HepG2 (cell line): Measurements from ENCODE around the gene RABGAP1. TPM values are rescaled to one million over a fixed set of nuclear protein-coding genes. Genes with fewer than 3 reads are reported as not detected.

Experiments
- ATAC-seq: fragments of 200-7000 bp; cut with Tn5 transposase; 3 replicates; pipeline ENCODE4 v1.9.1; 2020; ENCODE audit warnings: mild to moderate bottlenecking, moderate library complexity
- BruUV-seq: library from RNA; stranded (reverse); fragments of 400-500 nt; replicated peaks from 2 replicates; lab custom pipeline; 2021; lab: Mats Ljungman, UMichigan
- CTCF ChIA-PET: fragments of 300-600 bp; formaldehyde crosslinking; extraction: SDS; loops from one replicate; lab custom pipeline; 2021; ENCODE audit warnings: low total read pairs, inconsistent platforms, low intra/inter-chr PET ratio; lab: Yijun Ruan, JAX
- POLR2A ChIA-PET: fragments of 350-600 bp; sonication (Branson Sonifier 250); formaldehyde crosslinking; loops from one replicate; lab custom pipeline; 2020; ENCODE audit warnings: antibody characterized with exemption, inconsistent platforms; lab: Yijun Ruan, JAX
- DNase-seq: peaks from one replicate; pipeline ENCODE4 v3.0.0-alpha.2; 2015; ENCODE audit warnings: low spot score
- FAIRE-seq: peaks from 3 replicates; lab custom pipeline; 2011; peaks lifted over from hg19 to GRCh38; lab: Jason Lieb, UNC
- H2AFZ ChIP-seq: one replicate; pipeline ENCODE4 v1.6.1; 2011; ENCODE audit warnings: low read length, inconsistent platforms
- H3K27ac ChIP-seq: fragments of 300-600 bp; 3 replicates; pipeline ENCODE4 v1.8.0; 2011; ENCODE audit warnings: mixed run types, mild to moderate bottlenecking, mixed read lengths, low read length, inconsistent platforms; ENCODE audit not compliant: insufficient read depth; ENCODE audit errors: extremely low read length
- H3K27me3 ChIP-seq, 2 experiments: fragments of 200-600 bp in 1 of 2; 2 replicates in 1 of 2; 3 replicates in 1 of 2; pipeline versions ENCODE4 v1.6.0 to v1.8.0; 2011; ENCODE audit warnings: low read length in 2 of 2, mild to moderate bottlenecking in 2 of 2, moderate library complexity in 2 of 2, inconsistent platforms in 1 of 2; ENCODE audit not compliant: insufficient read depth in 2 of 2, control insufficient read depth in 1 of 2
- H3K36me3 ChIP-seq, 2 experiments: fragments of 200-600 bp in 1 of 2; replicated peaks in 1 of 2; 2 replicates in 1 of 2; 3 replicates in 1 of 2; pipeline versions ENCODE4 v1.5.1 to v1.8.0; 2011; ENCODE audit warnings: low read length in 2 of 2, inconsistent platforms in 1 of 2; ENCODE audit not compliant: insufficient read depth in 2 of 2, control insufficient read depth in 1 of 2
- H3K4me1 ChIP-seq: 2 replicates; pipeline ENCODE4 v1.5.1; 2012; ENCODE audit warnings: low read length, inconsistent platforms; ENCODE audit not compliant: insufficient read depth
- H3K4me2 ChIP-seq: 2 replicates; pipeline ENCODE4 v1.6.0; 2011; ENCODE audit warnings: low read depth, low read length, inconsistent platforms
- H3K4me3 ChIP-seq, 3 experiments: fragments of 200-600 bp in 1 of 3; sonication (generic), shearing (Covaris generic) in 1 of 3; replicated peaks in 1 of 3; 2 replicates each; pipeline ENCODE4 v1.5.1; 2011 to 2016; ENCODE audit warnings: low read length in 3 of 3, inconsistent platforms in 2 of 3, low read depth in 2 of 3, mild to moderate bottlenecking in 2 of 3, control low read depth in 1 of 3, mixed read lengths in 1 of 3; ENCODE audit not compliant: insufficient read depth in 1 of 3
- H3K79me2 ChIP-seq: one replicate; pipeline ENCODE4 v1.6.1; 2011; ENCODE audit warnings: low read length, inconsistent platforms; ENCODE audit not compliant: insufficient read depth
- H3K9ac ChIP-seq: 2 replicates; pipeline ENCODE4 v1.6.0; 2011; ENCODE audit warnings: mild to moderate bottlenecking, low read depth, low read length, inconsistent platforms; ENCODE audit not compliant: insufficient read depth
- H3K9me3 ChIP-seq: 2 replicates; pipeline ENCODE4 v1.5.1; 2012; ENCODE audit warnings: mild to moderate bottlenecking, low read length
- H4K20me1 ChIP-seq: 2 replicates; pipeline ENCODE4 v1.6.0; 2011; ENCODE audit warnings: inconsistent platforms, mild to moderate bottlenecking, low read length, moderate library complexity; ENCODE audit not compliant: insufficient read depth
- ARID3A ChIP-seq: IDR thresholded peaks from 2 replicates; pipeline ENCODE4 v1.6.1; 2012; ENCODE audit warnings: low read depth, low read length, improper control_type of control experiment
- BCL6 ChIP-seq: IDR thresholded peaks from 2 replicates; pipeline ENCODE4 v1.6.1; 2016; ENCODE audit warnings: missing genetic modification reagents, missing compliant biosample characterization
- FOXP1 ChIP-seq, 2 experiments: fragments of 450-650 bp in 1 of 2; IDR thresholded peaks; 2 replicates each; pipeline ENCODE4 v1.6.1; 2017 to 2018; ENCODE audit warnings: antibody characterized with exemption in 1 of 2
- HNF4A ChIP-seq: sonication (generic); formaldehyde crosslinking; IDR thresholded peaks from 2 replicates; pipeline ENCODE4 v1.4.0; 2020; ENCODE audit warnings: missing genetic modification reagents
- ONECUT2 ChIP-seq: sonication (generic); formaldehyde crosslinking; IDR thresholded peaks from 2 replicates; pipeline ENCODE4 v1.4.0; 2020; ENCODE audit warnings: missing genetic modification reagents
- PRDM4 ChIP-seq: sonication (generic); formaldehyde crosslinking; IDR thresholded peaks from 2 replicates; pipeline ENCODE4 v1.9.0; 2021; ENCODE audit warnings: missing genetic modification reagents, borderline replicate concordance
- TCF12 ChIP-seq, 2 experiments: fragments of 450-650 bp in 1 of 2; sonication (generic) in 1 of 2; formaldehyde crosslinking in 1 of 2; IDR thresholded peaks; 2 replicates each; pipeline versions ENCODE4 v1.6.1 to v1.8.0; 2017 to 2022; ENCODE audit warnings: antibody characterized with exemption in 1 of 2, mild to moderate bottlenecking in 1 of 2, missing genetic modification reagents in 1 of 2, moderate library complexity in 1 of 2
- TFAP4 ChIP-seq: sonication (generic); IDR thresholded peaks from 2 replicates; pipeline ENCODE4 v1.6.1; 2016; ENCODE audit warnings: low read depth, borderline replicate concordance
- THAP11 ChIP-seq: IDR thresholded peaks from 2 replicates; pipeline ENCODE4 v1.6.1; 2016; ENCODE audit warnings: missing biosample characterization, missing genetic modification reagents
- ZNF230 ChIP-seq: sonication (generic); formaldehyde crosslinking; IDR thresholded peaks from 2 replicates; pipeline ENCODE4 v1.4.0; 2020; ENCODE audit warnings: mild to moderate bottlenecking, missing genetic modification reagents
- ZNF235 ChIP-seq: sonication (generic); formaldehyde crosslinking; IDR thresholded peaks from 2 replicates; pipeline ENCODE4 v1.8.1; 2023; ENCODE audit warnings: mild to moderate bottlenecking, missing genetic modification reagents, borderline replicate concordance
- WGBS: methylation state at CpG from one replicate; pipeline ENCODE4 v1.1.6; 2017; ENCODE audit warnings: low lambda C conversion rate; 5-methylcytosine and 5-hydroxymethylcytosine counted together
- in situ Hi-C: cut with HindIII; loops from 2 replicates; pipeline ENCODE4 v1.10.0; 2017; ENCODE audit warnings: low pct_unique_long_range_greater_than_20kb; ENCODE audit not compliant: extremely low pct_ligation_motif_present
- intact Hi-C: fragments of 100-400 bp; cut with micrococcal nuclease; formaldehyde crosslinking; loops from one replicate; pipeline ENCODE4 v1.10.0; 2022; ENCODE audit not compliant: unreplicated experiment
- polyA plus RNA-seq, 8 experiments: library from polyadenylated mRNA; depleted of rRNA in 3 of 8; stranded (reverse) in 7 of 8; unstranded in 1 of 8; fragments of >200 nt; fragmentation: Illumina TruSeq in 4 of 8; extraction: Trizol in 4 of 8; gene quantifications; 2 replicates each; pipeline versions ENCODE4 v1.2.1 to v1.2.3, GENCODE V29; 2011 to 2016; ENCODE audit warnings: low read depth in 4 of 8, missing spikeins in 1 of 8, mixed read lengths in 1 of 8; ENCODE audit not compliant: insufficient read depth in 1 of 8
- total RNA-seq, 5 experiments: library from RNA; depleted of rRNA; stranded (reverse); fragments of >200 nt; fragmentation: Illumina TruSeq; extraction: Trizol; gene quantifications; 2 replicates each; pipeline ENCODE4 v1.2.3, GENCODE V29; 2016; ENCODE audit warnings: low read depth in 1 of 5
- TF ChIP-seq, protein P1 (sequence below): sonication (generic); formaldehyde crosslinking; conservative IDR thresholded peaks from 2 replicates; pipeline ENCODE4 v1.4.0; 2020; ENCODE audit warnings: mild to moderate bottlenecking, missing genetic modification reagents, moderate library complexity

Gene RABGAP1
- total and polyA plus RNA-seq, 2 of the 13 experiments (the other 11 are each of a cell fraction or from before 2014, with no cell fraction given) = 19.1 to 19.3 TPM

DNA sequence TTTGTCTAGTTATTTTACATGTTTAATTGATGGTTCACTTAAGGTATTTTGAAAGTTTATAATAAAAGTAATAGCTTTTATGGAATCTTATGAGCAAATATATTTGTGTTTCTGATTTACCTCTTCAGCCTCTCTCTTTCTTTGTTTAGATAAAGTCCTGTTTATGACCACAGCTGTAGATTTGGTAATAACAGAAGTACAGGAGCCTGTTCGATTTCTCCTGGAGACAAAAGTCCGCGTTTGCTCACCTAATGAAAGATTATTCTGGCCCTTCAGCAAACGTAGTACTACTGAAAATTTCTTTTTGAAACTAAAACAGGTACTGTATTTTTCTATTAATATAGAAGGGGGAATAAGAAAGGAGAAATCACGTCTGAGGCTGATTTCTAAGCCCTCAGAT is 57.6 kb downstream of the RABGAP1 start:
- BruUV-seq = no TSS peak
- Histone ChIP-seq H3K27me3 (no peaks in the 10 kb centered on the region), H3K9me3 (no peaks in the 10 kb centered on the region), H3K79me2 (no peaks in the 10 kb centered on the region), H3K9ac (no peak overlapping the region), H2AFZ (no peak overlapping the region), H3K4me2 (no peak overlapping the region; the same call in 1 of the 2 replicates), H3K27ac (peak overlapping the region; percentile 33), H3K4me3 (no peak overlapping the region), H4K20me1 (no peaks in the 10 kb centered on the region), H3K36me3 (peaks cover 6 to 23% of the 10 kb centered on the region in 2 experiments), H3K4me1 (peaks cover 16% of the 10 kb centered on the region; the same call in 1 of the 2 replicates)
- ChIA-PET POLR2A (no interaction called here), CTCF (no interaction called here)
- WGBS = 60% methylated on average over 5 of the region's 5 CpGs
- peak; percentile 3 for DNase-seq
- FAIRE-seq = no peak
- TF ChIP-seq BCL6 = 0 out of 2 replicates have a peak, but pooled peaks have one; percentile 17
- TF ChIP-seq, protein P1, sequence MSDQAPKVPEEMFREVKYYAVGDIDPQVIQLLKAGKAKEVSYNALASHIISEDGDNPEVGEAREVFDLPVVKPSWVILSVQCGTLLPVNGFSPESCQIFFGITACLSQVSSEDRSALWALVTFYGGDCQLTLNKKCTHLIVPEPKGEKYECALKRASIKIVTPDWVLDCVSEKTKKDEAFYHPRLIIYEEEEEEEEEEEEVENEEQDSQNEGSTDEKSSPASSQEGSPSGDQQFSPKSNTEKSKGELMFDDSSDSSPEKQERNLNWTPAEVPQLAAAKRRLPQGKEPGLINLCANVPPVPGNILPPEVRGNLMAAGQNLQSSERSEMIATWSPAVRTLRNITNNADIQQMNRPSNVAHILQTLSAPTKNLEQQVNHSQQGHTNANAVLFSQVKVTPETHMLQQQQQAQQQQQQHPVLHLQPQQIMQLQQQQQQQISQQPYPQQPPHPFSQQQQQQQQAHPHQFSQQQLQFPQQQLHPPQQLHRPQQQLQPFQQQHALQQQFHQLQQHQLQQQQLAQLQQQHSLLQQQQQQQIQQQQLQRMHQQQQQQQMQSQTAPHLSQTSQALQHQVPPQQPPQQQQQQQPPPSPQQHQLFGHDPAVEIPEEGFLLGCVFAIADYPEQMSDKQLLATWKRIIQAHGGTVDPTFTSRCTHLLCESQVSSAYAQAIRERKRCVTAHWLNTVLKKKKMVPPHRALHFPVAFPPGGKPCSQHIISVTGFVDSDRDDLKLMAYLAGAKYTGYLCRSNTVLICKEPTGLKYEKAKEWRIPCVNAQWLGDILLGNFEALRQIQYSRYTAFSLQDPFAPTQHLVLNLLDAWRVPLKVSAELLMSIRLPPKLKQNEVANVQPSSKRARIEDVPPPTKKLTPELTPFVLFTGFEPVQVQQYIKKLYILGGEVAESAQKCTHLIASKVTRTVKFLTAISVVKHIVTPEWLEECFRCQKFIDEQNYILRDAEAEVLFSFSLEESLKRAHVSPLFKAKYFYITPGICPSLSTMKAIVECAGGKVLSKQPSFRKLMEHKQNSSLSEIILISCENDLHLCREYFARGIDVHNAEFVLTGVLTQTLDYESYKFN (CRISPR knock-in tag) = peak; percentile 61
- no peak for TF ChIP-seq THAP11 (CRISPR knock-in tag)
- peak; percentile 30; the same call in 1 of the 2 replicates for TF ChIP-seq HNF4A (CRISPR knock-in tag)
- no peak for TF ChIP-seq ZNF235
- no peak for TF ChIP-seq PRDM4
- TF ChIP-seq TFAP4 = 0 out of 2 replicates have a peak, but pooled peaks have one; percentile 15
- TF ChIP-seq ZNF230 = no peak
- no peak for TF ChIP-seq FOXP1 (IDR thresholded peaks at IDR 0.05)
- TF ChIP-seq FOXP1 (CRISPR knock-in tag; IDR thresholded peaks at IDR 0.05) = peak; percentile 28; the same call in 1 of the 2 replicates
- TF ChIP-seq TCF12 (IDR thresholded peaks at IDR 0.05) = no peak
- TF ChIP-seq TCF12 (CRISPR knock-in tag; IDR thresholded peaks at IDR 0.05) = no peak
- TF ChIP-seq ONECUT2 (CRISPR knock-in tag) = 0 out of 2 replicates have a peak, but pooled peaks have one; percentile 40
- peak; percentile 38; the same call in 1 of the 2 replicates for TF ChIP-seq ARID3A
- ATAC-seq = peak; percentile 61; the same call in 2 of the 3 replicates
- in situ Hi-C loops (no loop called here), intact Hi-C loops (loop anchor here (10.0 kb wide), 1 partner anchor 54 kb away; the partner anchor contains the start of gene RABGAP1)
